Endothelial cell of umbilical vein (primary cell): ENCODE results near the gene PRKAG1. TPM values are rescaled to one million over a fixed set of nuclear protein-coding genes. Genes with fewer than 3 reads are reported as not detected.

Experiments used
- BruUV-seq: library from RNA; stranded (reverse); fragments of 400-500 nt; replicated peaks from 2 replicates; lab custom pipeline; 2021; lab: Mats Ljungman, UMichigan
- CTCF ChIA-PET: fragments of 300-600, 350-600 bp; sonication (Branson Sonifier 250); formaldehyde crosslinking; loops from one replicate; lab custom pipeline; 2021; ENCODE audit warnings: antibody characterized with exemption, inconsistent platforms; lab: Charles Lee
- POLR2A ChIA-PET: fragments of 300-600, 350-600 bp; sonication (Branson Sonifier 250); formaldehyde crosslinking; loops from one replicate; lab custom pipeline; 2021; ENCODE audit warnings: antibody characterized with exemption, inconsistent platforms; lab: Charles Lee
- DNase-seq: peaks from one replicate; pipeline ENCODE4 v3.0.0-alpha.2; 2011; ENCODE audit warnings: low read depth, low spot score
- FAIRE-seq: peaks from 2 replicates; lab custom pipeline; 2011; peaks lifted over from hg19 to GRCh38; lab: Jason Lieb, UNC
- H2AFZ ChIP-seq: 2 replicates; pipeline ENCODE4 v1.6.0; 2012; ENCODE audit warnings: low read depth, low read length, control low read depth, inconsistent platforms
- H3K27ac ChIP-seq: 2 replicates; pipeline ENCODE4 v1.5.1; 2011; ENCODE audit warnings: low read depth, mild to moderate bottlenecking, control low read depth, low read length, moderate library complexity; ENCODE audit not compliant: insufficient read depth
- H3K27me3 ChIP-seq, 2 experiments: 2 replicates each; pipeline versions ENCODE4 v1.6.0 to v1.6.1; 2011; ENCODE audit warnings: low read length in 2 of 2, mixed read lengths in 1 of 2; ENCODE audit not compliant: control insufficient read depth in 2 of 2, insufficient read depth in 2 of 2
- H3K36me3 ChIP-seq, 2 experiments: 2 replicates in 1 of 2; 3 replicates in 1 of 2; pipeline ENCODE4 v1.5.1; 2011; ENCODE audit warnings: low read length in 2 of 2, mild to moderate bottlenecking in 1 of 2, moderate library complexity in 1 of 2; ENCODE audit not compliant: control insufficient read depth in 2 of 2, insufficient read depth in 2 of 2; ENCODE audit errors: extremely low read depth in 1 of 2
- H3K4me1 ChIP-seq: 3 replicates; pipeline ENCODE4 v1.5.1; 2011; ENCODE audit warnings: mild to moderate bottlenecking, low read length; ENCODE audit not compliant: control insufficient read depth, insufficient read depth; ENCODE audit errors: extremely low read depth
- H3K4me2 ChIP-seq: 2 replicates; pipeline ENCODE4 v1.6.1; 2011; ENCODE audit warnings: low read length, control low read depth, mixed read lengths; ENCODE audit not compliant: insufficient read depth
- H3K4me3 ChIP-seq, 3 experiments: fragments of 200-600 bp in 1 of 3; sonication (generic), shearing (Covaris generic) in 1 of 3; replicated peaks in 1 of 3; 2 replicates each; pipeline ENCODE4 v1.5.1; 2011 to 2016; ENCODE audit warnings: control low read depth in 3 of 3, low read length in 3 of 3, mild to moderate bottlenecking in 2 of 3, inconsistent platforms in 1 of 3, low read depth in 1 of 3, moderate library complexity in 1 of 3; ENCODE audit not compliant: insufficient read depth in 1 of 3
- H3K79me2 ChIP-seq: 2 replicates; pipeline ENCODE4 v1.6.0; 2012; ENCODE audit warnings: low read length, inconsistent platforms; ENCODE audit not compliant: control insufficient read depth, insufficient read depth
- H3K9ac ChIP-seq: replicated peaks from 2 replicates; pipeline ENCODE3; 2011; ENCODE audit warnings: low read length, control low read depth; ENCODE audit not compliant: insufficient read depth; ENCODE audit errors: extremely low read depth
- H3K9me1 ChIP-seq: replicated peaks from 3 replicates; pipeline ENCODE4 v1.6.0; 2011; ENCODE audit warnings: mild to moderate bottlenecking, low read length; ENCODE audit not compliant: control insufficient read depth, insufficient read depth; ENCODE audit errors: extremely low read depth
- H3K9me3 ChIP-seq: replicated peaks from 2 replicates; pipeline ENCODE4 v1.5.1; 2012; ENCODE audit warnings: low read length, inconsistent platforms; ENCODE audit not compliant: control insufficient read depth, insufficient read depth
- H4K20me1 ChIP-seq: replicated peaks from 2 replicates; pipeline ENCODE3; 2011; ENCODE audit warnings: mild to moderate bottlenecking, low read length; ENCODE audit not compliant: control insufficient read depth, insufficient read depth; ENCODE audit errors: extremely low read depth
- CTCF ChIP-seq, 2 donors: IDR thresholded peaks; 1 replicate in 1 of 2; 2 replicates in 1 of 2; pipeline ENCODE4 v1.5.1; 2011; ENCODE audit warnings: low read length in 2 of 2, mild to moderate bottlenecking in 2 of 2, moderate library complexity in 2 of 2, control low read depth in 1 of 2, inconsistent platforms in 1 of 2, low read depth in 1 of 2; ENCODE audit not compliant: insufficient read depth in 1 of 2; ENCODE audit errors: extremely low read depth in 1 of 2
- EZH2 ChIP-seq: IDR thresholded peaks from 2 replicates; pipeline ENCODE4 v1.6.1; 2012; ENCODE audit warnings: borderline replicate concordance, low read depth, mild to moderate bottlenecking, moderate library complexity, low read length, inconsistent platforms; ENCODE audit not compliant: severe bottlenecking
- FOS ChIP-seq: IDR thresholded peaks from 2 replicates; pipeline ENCODE4 v1.6.1; 2011; ENCODE audit warnings: mild to moderate bottlenecking, low read length, moderate library complexity, borderline replicate concordance; ENCODE audit not compliant: insufficient read depth
- GATA2 ChIP-seq: IDR thresholded peaks from 2 replicates; pipeline ENCODE4 v1.7.0; 2011; ENCODE audit warnings: low read depth, mild to moderate bottlenecking, moderate library complexity, mixed read lengths, low read length; ENCODE audit not compliant: insufficient read length, insufficient read depth
- JUN ChIP-seq: IDR thresholded peaks from 2 replicates; pipeline ENCODE4 v1.6.1; 2011; ENCODE audit warnings: borderline replicate concordance, low read depth; ENCODE audit not compliant: insufficient read length, insufficient read depth
- MAX ChIP-seq: IDR thresholded peaks from 2 replicates; pipeline ENCODE4 v1.6.1; 2011; ENCODE audit not compliant: insufficient read depth, insufficient read length
- MYC ChIP-seq: IDR thresholded peaks from one replicate; pipeline ENCODE4 v1.6.1; 2011; ENCODE audit warnings: mild to moderate bottlenecking, low read depth, low read length
- POLR2A ChIP-seq: IDR thresholded peaks from 2 replicates; pipeline ENCODE4 v1.6.1; 2012; ENCODE audit warnings: low read depth, mild to moderate bottlenecking, control low read depth, low read length
- POLR2AphosphoS5 ChIP-seq: IDR thresholded peaks from 2 replicates; pipeline ENCODE4 v1.6.1; 2012; ENCODE audit warnings: low read depth, mild to moderate bottlenecking, control low read depth, low read length, moderate library complexity; ENCODE audit not compliant: insufficient read depth
- dilution Hi-C: fragments of 300-500 bp; cut with MboI; formaldehyde crosslinking; loops from one replicate; pipeline ENCODE4 v1.15.0; 2019; ENCODE audit warnings: low sequenced_read_pairs; ENCODE audit not compliant: extremely low pct_ligation_motif_present
- intact Hi-C: fragments of 100-400 bp; cut with micrococcal nuclease; formaldehyde crosslinking; loops from one replicate; pipeline ENCODE4 v1.10.0; 2022
- polyA plus RNA-seq, 4 experiments: library from polyadenylated mRNA; depleted of rRNA in 3 of 4; stranded (reverse) in 3 of 4; unstranded in 1 of 4; fragments of >200 nt; gene quantifications; 2 replicates each; pipeline versions ENCODE4 v1.2.1 to v1.2.3, GENCODE V29; 2011 to 2012; ENCODE audit warnings: missing spikeins in 1 of 4
- total RNA-seq: library from RNA; stranded (reverse); gene quantifications from 2 replicates; pipeline ENCODE4 v1.2.3, GENCODE V29; 2021

PRKAG1 gene
- total and polyA plus RNA-seq, 2 donors (not counting 3 experiments of a cell fraction or from before 2014, with no cell fraction given) = 52.1 to 54.9 TPM

- no peak overlapping the region for H2AFZ ChIP-seq
- no peak overlapping the region for H3K9ac ChIP-seq
- ChIA-PET POLR2A (no interaction called here), CTCF (interaction anchor here (1.2 to 1.8 kb wide), 3 partner anchors 16 to 45 kb away, joined by 5 read pairs; no protein-coding TSS in a partner anchor)
- intact Hi-C loops = no loop called here
- H3K9me1 ChIP-seq = no peaks in the 10 kb centered on the region
- H3K79me2 ChIP-seq = no peaks in the 10 kb centered on the region
- no TSS peak for BruUV-seq
- dilution Hi-C loops = no loop called here
- no peak overlapping the region for H3K27ac ChIP-seq
- DNase-seq (no peak), FAIRE-seq (no peak)
- no peaks in the 10 kb centered on the region for H3K27me3 ChIP-seq
- H3K4me2 ChIP-seq = no peak overlapping the region
- no peaks in the 10 kb centered on the region for H4K20me1 ChIP-seq
- TF ChIP-seq POLR2AphosphoS5 = no peak
- no peak for TF ChIP-seq JUN
- TF ChIP-seq FOS = no peak
- TF ChIP-seq MYC = no peak
- TF ChIP-seq MAX = no peak
- no peak for TF ChIP-seq POLR2A
- TF ChIP-seq EZH2 = no peak
- no peak for TF ChIP-seq CTCF (IDR thresholded peaks at IDR 0.05; ENCODE audit: extremely low read depth in 1 of 2, insufficient read depth in 1 of 2, low read depth in 1 of 2, low read length in 2 of 2)
- TF ChIP-seq GATA2 = no peak
- no peaks in the 10 kb centered on the region for H3K9me3 ChIP-seq
- H3K4me1 ChIP-seq = no peaks in the 10 kb centered on the region
- no peak overlapping the region for H3K4me3 ChIP-seq
- H3K36me3 ChIP-seq = peaks cover 48 to 89% of the 10 kb centered on the region in 2 experiments
These were observed 23.4 kb upstream of the PRKAG1 start for GRCh38 chr12:49041881-49042484.
